ENCODE measurements around the gene FFAR1. TPM values are rescaled to one million over a fixed set of nuclear protein-coding genes. Genes with fewer than 3 reads are reported as not detected.

The FFAR1 gene
- total and polyA plus RNA-seq, 2 donors (not counting 1 experiment from before 2014, with no cell fraction given) = 3.0 to 17.9 TPM

DNA sequence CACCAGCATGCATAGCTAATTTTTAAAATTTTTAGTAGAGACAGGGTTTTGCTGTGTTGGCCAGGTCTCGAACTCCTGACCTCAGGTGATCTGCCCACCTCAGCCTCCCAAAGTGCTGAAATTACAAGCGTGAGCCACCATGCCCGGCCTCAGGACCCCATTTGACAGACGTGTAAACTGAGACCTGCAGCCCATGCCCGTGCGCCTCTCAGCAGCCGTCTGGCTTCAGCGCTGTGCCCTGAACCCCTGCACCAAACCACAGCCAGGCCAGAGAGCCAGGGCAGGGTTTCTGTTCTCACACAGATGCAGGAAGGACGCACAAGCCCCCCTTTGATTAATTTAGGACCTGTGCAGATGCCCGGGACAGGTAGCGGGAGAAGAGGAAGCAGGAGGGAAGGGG, 7.3 kb upstream of the FFAR1 start:
- no peak overlapping the region for H3K4me3 Mint-ChIP-seq
- POLR2A ChIA-PET = no interaction called here
- peak overlapping the region; percentile 41 for H3K27ac Mint-ChIP-seq

DNA sequence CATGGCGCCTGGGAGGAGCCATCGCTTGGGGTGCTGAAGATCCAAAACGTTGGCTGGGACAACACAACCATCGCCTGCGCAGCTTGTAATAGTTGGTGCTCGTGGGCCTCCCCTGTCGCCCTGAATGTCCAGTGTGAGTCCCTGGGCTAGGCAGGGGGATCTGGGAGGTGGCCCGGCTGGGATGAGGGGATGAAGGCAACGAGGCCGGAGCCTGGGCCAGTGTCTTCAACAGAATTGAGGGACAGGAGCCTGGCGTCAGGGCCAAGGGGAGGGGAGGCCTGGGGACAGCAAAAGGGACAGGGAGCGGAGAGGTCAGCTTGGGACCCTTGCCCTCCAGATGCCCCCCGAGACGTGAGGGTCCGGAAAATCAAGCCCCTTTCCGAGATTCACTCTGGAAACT, 6.7 kb upstream of the FFAR1 start:
- DNase-seq (no peak), ATAC-seq (ENCODE audit: low read depth) (no peak)
- intact Hi-C loops (cut with micrococcal nuclease) = loop anchor here (10.0 kb wide), 1 partner anchor 374 kb away; the partner anchor contains the start of gene KMT2B
- no peak overlapping the region for H3K4me2 ChIP-seq (replicated peaks; ENCODE audit: low read depth, low read length, poor library complexity, severe bottlenecking)
- CTCF ChIA-PET = interaction anchor here (0.7 to 1.1 kb wide), 2 partner anchors 12 to 345 kb away, joined by 3 read pairs; no protein-coding TSS in a partner anchor
- no peaks in the 10 kb centered on the region for H3K27me3 ChIP-seq (replicated peaks in 1 of 4; ENCODE audit: control extremely low read depth in 1 of 4, control insufficient read depth in 3 of 4, insufficient read depth in 4 of 4, low read length in 3 of 4)
- Mint-ChIP-seq H3K4me3 (no peak overlapping the region), H3K27ac (peak overlapping the region; percentile 83), H3K4me1 (peaks cover 76% of the 10 kb centered on the region), H3K27me3 (no peaks in the 10 kb centered on the region), H3K9me3 (ENCODE audit: insufficient read depth) (no peaks in the 10 kb centered on the region)
- H3K4me1 ChIP-seq (ENCODE audit: control insufficient read depth in 2 of 2, insufficient read depth in 2 of 2, low read length in 2 of 2) = peaks cover 72 to 91% of the 10 kb centered on the region in 2 donors
- TF ChIP-seq EZH2 (IDR thresholded peaks at IDR 0.05; ENCODE audit: borderline replicate concordance, insufficient read depth, low read depth, low read length, poor library complexity, severe bottlenecking) = no peak
- TF ChIP-seq, protein P1, sequence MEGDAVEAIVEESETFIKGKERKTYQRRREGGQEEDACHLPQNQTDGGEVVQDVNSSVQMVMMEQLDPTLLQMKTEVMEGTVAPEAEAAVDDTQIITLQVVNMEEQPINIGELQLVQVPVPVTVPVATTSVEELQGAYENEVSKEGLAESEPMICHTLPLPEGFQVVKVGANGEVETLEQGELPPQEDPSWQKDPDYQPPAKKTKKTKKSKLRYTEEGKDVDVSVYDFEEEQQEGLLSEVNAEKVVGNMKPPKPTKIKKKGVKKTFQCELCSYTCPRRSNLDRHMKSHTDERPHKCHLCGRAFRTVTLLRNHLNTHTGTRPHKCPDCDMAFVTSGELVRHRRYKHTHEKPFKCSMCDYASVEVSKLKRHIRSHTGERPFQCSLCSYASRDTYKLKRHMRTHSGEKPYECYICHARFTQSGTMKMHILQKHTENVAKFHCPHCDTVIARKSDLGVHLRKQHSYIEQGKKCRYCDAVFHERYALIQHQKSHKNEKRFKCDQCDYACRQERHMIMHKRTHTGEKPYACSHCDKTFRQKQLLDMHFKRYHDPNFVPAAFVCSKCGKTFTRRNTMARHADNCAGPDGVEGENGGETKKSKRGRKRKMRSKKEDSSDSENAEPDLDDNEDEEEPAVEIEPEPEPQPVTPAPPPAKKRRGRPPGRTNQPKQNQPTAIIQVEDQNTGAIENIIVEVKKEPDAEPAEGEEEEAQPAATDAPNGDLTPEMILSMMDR (IDR thresholded peaks at IDR 0.05) = no peak
- POLR2A ChIA-PET = no interaction called here
- H3K4me3 ChIP-seq (ENCODE audit: control extremely low read depth in 1 of 5, extremely low read depth in 1 of 5, insufficient read depth in 1 of 5, low read depth in 2 of 5, low read length in 4 of 5) = no peak overlapping the region
- H3K27ac ChIP-seq (ENCODE audit: low read length in 2 of 2) = peak overlapping the region in 1 of 2 donors; percentile 32
- H2AFZ ChIP-seq (ENCODE audit: insufficient read depth, low read depth, low read length, poor library complexity, severe bottlenecking) = no peak overlapping the region
- peaks cover 49% of the 10 kb centered on the region for H3K79me2 ChIP-seq (ENCODE audit: control insufficient read depth, insufficient read depth, low read length)
- H3K9me3 ChIP-seq (ENCODE audit: control extremely low read depth in 1 of 3, control insufficient read depth in 2 of 3, insufficient read depth in 1 of 3, low read length in 2 of 3) = no peaks in the 10 kb centered on the region
- 97% methylated on average over 14 of the region's 16 CpGs for WGBS (ENCODE audit: insufficient coverage)
- H3K36me3 ChIP-seq (replicated peaks in 1 of 2; ENCODE audit: control extremely low read depth in 1 of 2, control insufficient read depth in 1 of 2, extremely low read depth in 1 of 2, insufficient read depth in 2 of 2, low read length in 1 of 2) = peaks cover 7 to 93% of the 10 kb centered on the region in 2 experiments
- no peak overlapping the region for H3K9ac ChIP-seq (ENCODE audit: low read length)
- peaks cover 100% of the 10 kb centered on the region for H4K20me1 ChIP-seq (ENCODE audit: control insufficient read depth, insufficient read depth, low read length, poor library complexity, severe bottlenecking)

More for the DNA sequence above, 7.3 kb upstream of the FFAR1 start:
- Histone ChIP-seq H3K79me2 (ENCODE audit: control insufficient read depth, insufficient read depth, low read length) (peaks cover 55% of the 10 kb centered on the region), H3K36me3 (replicated peaks in 1 of 2; ENCODE audit: control extremely low read depth in 1 of 2, control insufficient read depth in 1 of 2, extremely low read depth in 1 of 2, insufficient read depth in 2 of 2, low read length in 1 of 2) (peaks cover 7 to 93% of the 10 kb centered on the region in 2 experiments), H3K27ac (ENCODE audit: low read length in 2 of 2) (no peak overlapping the region), H3K9me3 (ENCODE audit: control extremely low read depth in 1 of 3, control insufficient read depth in 2 of 3, insufficient read depth in 1 of 3, low read length in 2 of 3) (no peaks in the 10 kb centered on the region), H3K27me3 (replicated peaks in 1 of 4; ENCODE audit: control extremely low read depth in 1 of 4, control insufficient read depth in 3 of 4, insufficient read depth in 4 of 4, low read length in 3 of 4) (no peaks in the 10 kb centered on the region), H3K9ac (ENCODE audit: low read length) (no peak overlapping the region), H2AFZ (ENCODE audit: insufficient read depth, low read depth, low read length, poor library complexity, severe bottlenecking) (no peak overlapping the region), H3K4me3 (ENCODE audit: control extremely low read depth in 1 of 5, extremely low read depth in 1 of 5, insufficient read depth in 1 of 5, low read depth in 2 of 5, low read length in 4 of 5) (no peak overlapping the region), H4K20me1 (ENCODE audit: control insufficient read depth, insufficient read depth, low read length, poor library complexity, severe bottlenecking) (peaks cover 100% of the 10 kb centered on the region), H3K4me2 (replicated peaks; ENCODE audit: low read depth, low read length, poor library complexity, severe bottlenecking) (no peak overlapping the region), H3K4me1 (ENCODE audit: control insufficient read depth in 2 of 2, insufficient read depth in 2 of 2, low read length in 2 of 2) (peaks cover 72 to 91% of the 10 kb centered on the region in 2 donors)
- CTCF ChIA-PET = interaction anchor here (0.7 to 1.7 kb wide), 2 partner anchors 13 to 23 kb away, joined by 3 to 7 read pairs; no protein-coding TSS in a partner anchor
- TF ChIP-seq EZH2 (IDR thresholded peaks at IDR 0.05; ENCODE audit: borderline replicate concordance, insufficient read depth, low read depth, low read length, poor library complexity, severe bottlenecking) = no peak
- TF ChIP-seq, protein P1 (IDR thresholded peaks at IDR 0.05) = no peak
- DNase-seq = no peak
- 96% methylated on average over 8 of the region's 11 CpGs for WGBS (ENCODE audit: insufficient coverage)
- Mint-ChIP-seq H3K4me1 (peaks cover 76% of the 10 kb centered on the region), H3K27me3 (no peaks in the 10 kb centered on the region), H3K9me3 (ENCODE audit: insufficient read depth) (no peaks in the 10 kb centered on the region)
- no peak for ATAC-seq (ENCODE audit: low read depth)
- intact Hi-C loops (cut with micrococcal nuclease) = loop anchor here (10.0 kb wide), 1 partner anchor 374 kb away; the partner anchor contains the start of gene KMT2B
